GM19324 (cell line): Measurements from ENCODE around the gene DGKI.

Experiments
- ATAC-seq: cut with Tn5 transposase; IDR thresholded peaks from one replicate; pipeline ENCODE4 v1.9.1; 2021; ENCODE audit warnings: mild to moderate bottlenecking, moderate library complexity; ENCODE audit not compliant: unreplicated experiment, low FRiP score

The DGKI gene

DNA sequence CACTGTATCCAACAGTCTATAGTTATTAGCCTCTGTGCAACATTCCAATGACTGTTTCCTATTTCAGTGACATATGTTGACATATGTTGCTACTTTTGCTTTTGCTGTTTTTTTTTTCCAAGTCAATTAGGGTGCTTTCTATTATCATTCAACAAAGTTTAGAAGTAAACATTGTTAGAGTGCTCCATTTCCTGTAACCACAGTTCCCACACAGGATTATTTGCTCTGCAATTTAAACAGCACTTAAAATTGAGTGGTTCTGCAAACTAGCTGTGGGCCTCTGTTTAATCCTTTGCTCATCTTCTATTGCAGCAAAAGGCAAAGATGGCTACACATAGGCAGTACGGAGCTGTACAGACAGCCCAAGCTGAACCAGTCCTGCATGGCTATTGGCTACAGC, 456.7 kb downstream of the DGKI start:
- no peak for ATAC-seq

DNA sequence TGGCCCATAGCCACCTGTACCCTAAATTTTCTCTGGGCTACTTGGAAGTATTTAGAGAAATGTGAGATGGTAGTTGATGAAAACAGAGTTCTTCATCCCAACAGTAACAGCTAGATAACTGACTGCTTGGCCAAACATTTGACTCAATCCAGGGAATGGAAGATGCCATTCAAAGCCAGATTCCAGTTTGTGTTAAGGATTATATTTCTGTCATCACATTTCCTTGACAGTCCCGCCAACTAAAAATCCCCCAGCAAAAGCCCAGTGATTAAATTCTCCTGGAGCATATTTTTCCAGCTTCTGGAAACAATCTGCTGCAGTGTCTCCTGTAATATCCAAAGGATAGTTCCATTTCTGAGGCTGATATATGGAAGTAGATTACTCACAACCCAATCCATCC, 457.9 kb downstream of the DGKI start:
- no peak for ATAC-seq

DNA sequence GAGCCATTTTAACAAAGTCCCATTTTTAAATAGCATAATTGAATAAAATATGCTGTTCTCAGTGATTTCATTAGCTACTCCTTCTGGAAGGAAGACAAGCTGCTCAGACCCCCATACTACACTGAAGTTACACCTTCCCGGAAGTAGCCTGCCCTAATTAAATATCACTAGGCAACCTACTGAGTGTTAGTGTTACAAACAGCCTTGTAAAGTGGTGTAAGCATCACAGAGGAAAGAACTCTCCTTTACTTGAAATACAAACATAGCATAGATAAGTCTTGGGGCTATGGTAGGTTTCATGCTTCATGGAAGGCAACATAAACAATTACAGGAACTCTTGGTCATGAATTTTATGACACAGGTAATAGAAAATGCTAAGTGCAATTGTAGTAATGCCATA, 459.8 kb downstream of the DGKI start:
- ATAC-seq = no peak

DNA sequence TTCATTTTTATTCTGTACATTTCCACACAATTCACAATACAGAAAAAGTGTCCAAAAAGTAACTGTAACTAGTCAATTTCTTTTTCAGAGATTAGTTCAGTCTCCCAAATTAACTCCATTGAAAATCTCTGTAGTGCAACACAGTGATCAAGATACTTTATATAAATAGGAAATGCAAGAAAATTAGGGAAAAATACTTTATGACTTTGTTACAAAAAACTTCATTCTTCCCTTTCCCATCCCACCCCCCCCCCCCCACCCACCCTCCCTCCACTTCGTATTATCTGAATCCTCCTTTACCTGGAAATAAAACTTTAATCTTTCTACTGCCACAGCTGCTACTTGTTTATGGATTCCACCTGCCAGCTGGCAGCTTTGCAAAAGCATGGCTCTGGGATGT, 465.7 kb downstream of the DGKI start:
- ATAC-seq = no peak

DNA sequence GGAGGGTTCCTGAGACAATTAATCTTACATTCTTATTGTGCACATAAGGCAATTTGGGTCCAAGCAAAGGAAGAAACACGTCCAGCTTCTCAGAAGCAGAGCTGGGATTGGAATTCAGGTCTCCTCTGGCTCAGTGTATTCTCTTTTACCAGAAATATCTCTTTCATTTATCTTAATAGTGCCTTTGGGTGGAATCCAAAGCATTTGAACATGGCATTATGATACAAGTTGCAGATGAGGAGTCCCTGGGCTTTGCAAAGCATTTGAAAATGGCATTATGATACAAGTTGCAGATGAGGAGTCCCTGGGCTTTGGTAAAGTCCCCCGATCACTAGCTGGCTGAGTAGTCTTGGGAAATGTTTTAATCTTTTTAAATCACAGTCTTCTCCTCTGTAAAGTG, 473.3 kb downstream of the DGKI start:
- ATAC-seq = no peak

DNA sequence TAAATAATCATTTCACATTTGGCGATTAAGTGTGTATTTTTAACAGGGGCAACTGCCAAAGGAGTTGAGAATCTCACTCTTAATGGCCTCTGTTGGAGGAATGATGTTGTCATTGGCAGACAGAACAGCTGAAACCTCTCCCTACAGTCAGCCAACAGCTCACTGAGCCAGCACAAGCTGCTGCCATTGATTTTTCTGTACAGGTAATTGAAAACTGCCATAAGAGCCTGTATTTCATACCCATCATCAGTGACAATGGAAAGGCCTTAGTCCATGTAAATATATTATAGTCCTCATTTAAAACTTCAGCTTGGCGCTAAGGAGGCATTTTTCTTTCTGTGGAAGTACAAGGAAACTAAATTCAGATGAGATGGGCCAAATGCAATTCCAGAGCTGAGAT, 475.2 kb downstream of the DGKI start:
- no peak for ATAC-seq

DNA sequence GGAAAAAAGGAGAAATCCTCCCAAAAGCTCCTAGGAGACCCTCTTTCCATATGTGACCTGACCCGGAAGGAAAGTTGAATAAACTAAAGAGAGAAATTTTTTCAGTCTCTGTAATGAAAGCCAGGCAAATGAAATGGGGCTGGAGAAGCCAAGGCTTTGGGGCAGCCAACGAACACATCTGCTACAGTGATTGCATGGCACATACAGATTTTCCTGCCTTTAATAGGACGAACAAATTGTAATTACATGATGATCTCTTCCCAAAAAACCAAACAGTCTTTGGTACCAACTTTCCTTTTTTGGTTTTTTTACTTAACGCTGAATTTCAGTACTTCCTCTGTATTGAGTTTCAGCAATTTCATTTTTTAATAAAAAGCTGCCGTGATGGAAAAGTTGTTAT, 479.8 kb downstream of the DGKI start:
- ATAC-seq = no peak

DNA sequence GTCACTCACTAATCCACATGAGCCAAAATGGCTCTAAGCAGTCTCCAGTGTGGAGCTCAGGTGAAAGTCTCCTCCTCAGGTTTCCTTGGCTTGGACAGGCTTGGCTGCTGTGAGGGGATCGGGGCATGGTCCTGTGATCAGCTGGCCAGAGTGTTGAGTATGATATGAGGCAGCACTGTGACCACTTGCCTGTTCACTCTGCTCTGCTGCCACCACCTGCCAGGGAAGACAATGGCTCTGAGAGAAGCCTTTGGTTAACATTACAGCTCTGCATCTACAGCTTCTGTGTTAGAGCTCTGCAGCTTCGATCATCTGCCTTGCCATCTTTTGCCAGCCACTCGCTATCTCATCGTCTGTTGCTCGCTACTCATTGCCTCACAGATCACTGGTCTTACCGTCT, 483.1 kb downstream of the DGKI start:
- no peak for ATAC-seq

DNA sequence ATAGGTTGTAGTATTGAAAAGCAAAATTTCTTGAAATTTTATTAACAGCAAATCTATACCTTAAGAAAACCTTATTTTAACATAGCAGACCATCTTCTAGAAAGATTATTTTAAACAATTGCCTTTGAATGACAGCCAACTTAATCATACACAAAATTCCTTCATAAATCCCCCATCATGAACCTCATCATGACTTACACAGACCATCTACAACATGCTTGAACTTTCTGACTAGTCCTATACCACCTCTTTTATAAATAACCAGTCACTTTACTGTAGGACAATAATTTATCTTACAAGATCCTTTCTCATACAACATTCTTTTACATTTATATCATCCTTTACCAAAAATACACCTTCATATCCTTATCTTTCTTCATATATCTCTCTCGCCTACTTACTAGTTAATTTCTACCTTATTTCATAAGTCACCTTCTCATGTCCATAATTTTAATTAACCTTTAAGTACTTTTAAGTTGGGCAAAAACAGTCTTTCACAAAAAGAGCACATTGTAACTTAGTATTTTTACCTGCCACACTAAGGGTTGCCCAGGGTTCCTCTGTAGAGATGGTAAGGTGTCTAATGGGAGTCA, 486.6 kb downstream of the DGKI start:
- ATAC-seq = no peak

DNA sequence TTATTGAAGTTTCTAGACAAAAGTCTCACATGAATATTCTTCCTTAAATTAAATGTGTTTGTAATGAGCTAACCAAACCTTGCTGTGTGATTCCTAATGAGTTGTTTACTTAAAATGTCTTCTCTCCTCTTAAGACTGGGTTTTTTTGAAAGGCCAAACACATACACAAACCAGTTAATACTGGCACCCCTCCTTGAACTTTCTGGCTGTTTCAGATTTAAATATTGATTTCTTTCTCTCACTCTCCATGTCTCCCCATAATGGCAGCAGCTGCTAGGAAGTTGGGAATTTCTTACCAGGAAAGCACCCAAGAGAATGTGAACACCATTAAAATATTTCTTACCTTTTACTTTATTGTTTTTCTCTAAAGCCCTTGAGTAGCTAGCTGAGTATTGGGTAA, 491.8 kb downstream of the DGKI start:
- no peak for ATAC-seq

DNA sequence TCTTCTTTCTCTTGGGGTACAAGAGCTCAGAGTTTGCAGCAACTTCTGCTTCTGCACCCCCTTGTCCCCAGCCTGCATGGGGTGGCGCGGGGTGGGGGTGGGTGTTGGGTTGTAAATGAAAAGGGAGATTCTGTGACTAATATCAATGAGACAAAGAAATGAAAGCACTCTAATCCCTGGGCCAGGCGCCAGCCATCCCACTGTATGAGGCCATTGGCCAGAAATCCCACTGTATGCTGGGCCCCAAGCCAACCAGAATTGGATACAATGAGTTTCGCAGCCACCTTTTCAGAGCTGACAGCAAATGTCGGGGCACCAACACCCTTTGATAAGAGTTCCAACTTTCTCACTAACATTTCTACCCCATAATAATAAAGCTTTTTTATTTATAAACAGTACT, 492.4 kb downstream of the DGKI start:
- no peak for ATAC-seq

DNA sequence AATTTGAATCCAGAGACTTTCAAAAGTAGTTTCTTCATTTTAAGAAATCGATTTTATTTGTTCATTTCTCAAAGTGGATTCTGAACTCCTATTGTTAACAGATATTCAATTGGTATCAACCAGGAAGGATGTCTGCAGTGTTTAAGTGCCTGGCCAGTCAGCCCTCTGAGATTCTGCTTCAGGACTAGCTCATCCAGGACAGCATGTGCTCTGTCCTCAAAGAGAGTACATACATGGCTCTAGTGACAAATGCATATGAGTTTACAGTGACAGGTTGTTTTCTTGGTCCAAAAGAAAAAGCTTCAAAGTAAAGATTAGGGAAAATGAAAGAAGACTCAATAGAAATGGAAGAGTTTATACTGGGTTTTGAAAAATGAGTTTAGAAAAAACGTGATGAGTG, 494.8 kb downstream of the DGKI start:
- ATAC-seq = no peak

DNA sequence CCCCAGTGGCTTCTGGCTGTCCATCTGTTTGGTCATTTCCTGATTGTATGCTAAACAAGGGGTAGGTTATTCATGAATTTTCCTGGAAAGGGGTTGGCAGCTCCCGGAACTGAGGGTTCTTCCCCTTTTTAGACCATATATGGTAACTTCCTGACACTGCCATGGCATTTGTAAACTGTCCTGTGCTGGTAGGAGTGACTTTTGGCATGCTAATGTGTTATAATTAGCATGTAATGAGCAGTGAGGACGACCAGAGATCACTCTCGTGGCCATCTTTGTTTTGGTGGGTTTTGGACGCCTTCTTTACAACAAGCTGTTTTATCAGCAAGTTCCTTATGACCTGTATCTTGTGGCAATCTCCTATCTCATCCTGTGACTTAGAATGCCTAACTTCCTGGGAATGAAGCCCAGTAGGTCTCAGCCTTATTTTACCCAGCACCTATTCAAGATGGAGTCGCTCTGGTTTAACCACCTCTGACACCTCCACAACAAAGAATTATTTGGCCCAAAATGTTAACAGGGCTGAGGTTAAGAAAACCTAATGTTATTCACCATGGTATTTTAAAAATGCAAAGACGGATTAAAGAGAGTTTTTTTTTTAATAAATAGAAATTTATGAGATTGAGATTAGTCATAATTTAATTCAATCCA, 500.9 kb downstream of the DGKI start:
- no peak for ATAC-seq

DNA sequence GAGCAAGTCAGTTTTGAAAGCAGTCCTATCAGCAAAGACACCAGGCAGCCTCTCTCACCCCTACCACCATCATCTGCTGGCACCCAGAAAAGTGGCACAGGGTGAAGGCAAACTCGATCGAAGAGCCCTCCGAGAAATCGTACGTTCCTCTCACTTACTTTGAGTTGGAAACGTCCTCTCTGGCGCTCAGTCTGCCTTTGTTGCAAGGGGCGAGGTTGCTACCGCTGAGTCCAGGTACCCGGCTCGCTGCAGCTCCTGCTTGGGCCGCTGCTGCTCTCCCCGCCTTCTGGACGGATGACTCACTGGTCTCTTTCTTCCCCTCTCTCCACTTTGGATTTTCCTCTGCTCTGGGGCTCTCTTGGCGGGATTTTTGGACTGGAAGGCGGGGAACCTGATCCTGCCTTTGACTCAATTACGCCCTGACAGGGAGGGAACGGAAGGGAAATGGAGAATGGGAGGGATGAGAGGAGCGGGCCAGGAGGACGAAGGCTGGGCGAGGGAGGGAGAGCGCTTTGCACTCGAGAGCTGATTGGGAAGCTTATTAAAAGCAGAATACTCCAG, 503.4 kb downstream of the DGKI start, which contains the start of gene PTN:
Gene PTN (minus strand): TSS at position 453 of the 561 bp plus-strand sequence. CDS start 88,760 bp downstream, outside the sequence.
- ATAC-seq = no peak

DNA sequence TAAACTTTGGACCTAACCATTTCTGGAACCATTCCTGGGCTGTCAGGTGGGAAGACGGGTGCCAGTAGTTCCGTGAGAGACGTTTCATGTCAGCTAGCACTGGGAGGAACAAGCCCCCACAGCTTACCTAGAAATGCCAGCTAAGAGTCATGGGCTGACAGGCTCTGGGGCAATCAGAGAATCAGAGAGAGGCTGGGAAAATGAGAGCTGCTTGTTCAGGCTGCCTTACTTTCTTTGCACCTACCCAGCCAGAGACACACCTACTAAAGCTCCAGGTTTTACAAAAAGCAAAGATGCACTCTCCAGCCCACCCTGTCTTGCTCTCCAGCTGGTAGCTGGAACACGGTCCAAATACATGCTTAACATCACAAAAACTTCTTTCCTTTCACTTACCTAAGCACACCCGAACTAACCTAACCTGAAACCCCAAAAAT, 503.9 kb downstream of the DGKI start:
- no peak for ATAC-seq

DNA sequence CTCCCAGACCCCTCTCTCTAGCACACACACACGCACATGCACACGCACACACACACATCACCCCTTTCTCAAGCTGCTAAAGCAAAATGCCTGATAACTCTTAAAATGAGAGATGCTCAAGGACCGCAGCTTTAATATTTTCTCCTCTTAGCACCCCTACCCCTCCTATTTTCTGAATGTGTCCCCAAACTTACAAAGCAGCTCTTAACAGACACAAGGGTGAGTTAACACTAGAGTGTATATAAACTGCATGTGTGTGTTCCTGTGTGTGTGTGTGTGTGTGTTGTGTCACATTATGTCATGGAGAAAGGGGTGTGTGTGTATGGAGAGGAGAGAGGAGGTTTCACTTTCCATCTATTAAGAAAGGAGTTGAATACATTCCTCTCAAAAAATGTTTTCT, 504.5 kb downstream of the DGKI start:
- ATAC-seq = no peak

DNA sequence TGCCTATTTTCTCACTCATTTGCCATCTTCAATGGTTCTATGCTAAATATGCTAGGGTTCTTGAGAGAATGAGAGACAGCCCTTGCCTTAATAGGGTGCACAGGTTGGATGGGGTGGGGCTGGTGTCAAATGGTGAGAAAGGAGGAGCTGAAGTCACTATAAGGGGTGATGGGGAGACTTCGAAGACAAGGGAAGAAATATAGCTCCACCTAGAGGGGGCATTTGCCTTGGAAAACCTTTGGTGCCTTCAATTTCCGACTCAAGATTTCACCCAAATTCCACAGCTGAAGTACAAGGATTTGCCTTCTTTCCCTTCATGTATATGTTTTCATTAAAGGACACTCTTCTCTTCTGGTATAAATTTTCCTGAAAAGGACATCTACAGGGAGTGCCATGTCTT, 508.9 kb downstream of the DGKI start:
- no peak for ATAC-seq

DNA sequence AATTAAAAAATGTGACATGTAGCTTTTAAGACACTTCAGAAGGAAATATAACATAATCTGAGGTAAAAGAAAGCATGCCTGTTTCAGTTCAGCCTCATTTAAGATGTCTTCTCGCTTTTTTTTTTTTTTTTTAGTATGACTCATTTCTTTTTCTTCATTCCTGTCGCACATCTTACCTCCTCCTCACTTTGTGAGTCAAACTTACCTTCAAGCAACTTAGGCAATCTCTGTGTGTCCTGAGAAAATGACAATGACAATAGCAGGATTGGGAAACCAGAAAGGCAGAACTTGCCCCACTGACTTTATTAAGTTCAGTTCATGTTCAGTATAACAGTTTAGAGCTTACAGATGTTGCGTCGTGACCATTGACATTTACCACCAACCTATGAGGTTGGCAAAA, 511.0 kb downstream of the DGKI start:
- ATAC-seq = no peak

DNA sequence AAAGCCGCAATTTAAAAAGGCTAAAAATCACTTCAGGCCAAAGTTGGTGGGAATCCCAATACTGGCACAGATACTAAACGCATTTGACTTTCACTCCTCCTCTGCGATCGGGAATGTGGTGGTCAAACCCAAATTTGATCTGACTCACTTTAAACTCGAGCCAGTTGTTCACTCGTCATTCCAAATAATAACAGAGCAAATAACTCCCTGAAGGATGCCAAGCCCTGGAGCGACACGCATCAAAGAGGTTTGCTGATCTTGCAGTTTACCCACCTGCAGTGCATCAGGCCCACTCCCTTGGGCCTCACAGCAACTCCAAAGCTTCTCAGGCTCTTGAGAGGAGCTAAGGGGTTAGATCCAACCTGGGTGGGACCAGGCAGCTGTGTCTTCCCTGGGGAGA, 515.4 kb downstream of the DGKI start:
- no peak for ATAC-seq
